Liver (tissue), 9 donors: ENCODE measurements around the gene HPN. TPM values are rescaled to one million over a fixed set of nuclear protein-coding genes. Genes with fewer than 3 reads are reported as not detected.

Experiments
- DNase-seq: peaks from one replicate; pipeline ENCODE4 v3.0.0-alpha.2; 2017; ENCODE audit warnings: low spot score
- H3K27ac ChIP-seq, 2 donors: one replicate each; pipeline ENCODE4 v1.7.0; 2013; ENCODE audit warnings: inconsistent platforms in 2 of 2, low read length in 2 of 2, control low read depth in 1 of 2, low read depth in 1 of 2, mild to moderate bottlenecking in 1 of 2
- H3K27me3 ChIP-seq, 4 donors: one replicate each; pipeline versions ENCODE4 v1.6.1 to v1.7.0; 2013; ENCODE audit warnings: low read length in 3 of 4, inconsistent platforms in 1 of 4, mild to moderate bottlenecking in 1 of 4, moderate library complexity in 1 of 4; ENCODE audit not compliant: control insufficient read depth in 4 of 4, insufficient read depth in 4 of 4
- H3K36me3 ChIP-seq, 4 donors: one replicate each; pipeline versions ENCODE4 v1.6.1 to v1.7.0; 2013; ENCODE audit warnings: low read length in 3 of 4, mild to moderate bottlenecking in 3 of 4, low read depth in 1 of 4, moderate library complexity in 1 of 4; ENCODE audit not compliant: control insufficient read depth in 4 of 4, insufficient read depth in 3 of 4
- H3K4me1 ChIP-seq, 4 donors: one replicate each; pipeline versions ENCODE4 v1.6.1 to v1.7.0; 2013; ENCODE audit warnings: low read length in 3 of 4, mild to moderate bottlenecking in 3 of 4, moderate library complexity in 1 of 4; ENCODE audit not compliant: control insufficient read depth in 4 of 4, insufficient read depth in 4 of 4
- H3K4me3 ChIP-seq, 3 donors: one replicate each; pipeline versions ENCODE4 v1.6.1 to v1.7.0; 2013; ENCODE audit warnings: low read length in 3 of 3, control low read depth in 1 of 3, low read depth in 1 of 3, mild to moderate bottlenecking in 1 of 3
- H3K9ac ChIP-seq, 2 donors: one replicate each; pipeline ENCODE4 v1.7.0; 2013; ENCODE audit warnings: low read length in 2 of 2, mild to moderate bottlenecking in 2 of 2, moderate library complexity in 2 of 2, control low read depth in 1 of 2, low read depth in 1 of 2
- H3K9me3 ChIP-seq, 4 donors: one replicate each; pipeline versions ENCODE4 v1.6.1 to v1.7.0; 2013; ENCODE audit warnings: low read length in 3 of 4; ENCODE audit not compliant: control insufficient read depth in 4 of 4
- CTCF ChIP-seq: fragments of 150-350 bp; IDR thresholded peaks from 2 replicates; pipeline ENCODE4 v1.5.1; 2017; ENCODE audit warnings: improper control_type of control experiment, low read depth, low read length; ENCODE audit not compliant: missing input control
- FOXA2 ChIP-seq: IDR thresholded peaks from 2 replicates; pipeline ENCODE4 v1.6.1; 2016; ENCODE audit warnings: antibody characterized with exemption
- RAD21 ChIP-seq, 2 donors: IDR thresholded peaks; 2 replicates each; pipeline ENCODE4 v1.6.1; 2016; ENCODE audit warnings: antibody characterized with exemption in 2 of 2, mild to moderate bottlenecking in 2 of 2
- RXRA ChIP-seq, 2 donors: IDR thresholded peaks; 2 replicates each; pipeline ENCODE4 v1.6.1; 2017 to 2018; ENCODE audit warnings: antibody characterized with exemption in 2 of 2, mild to moderate bottlenecking in 1 of 2
- YY1 ChIP-seq: IDR thresholded peaks from 2 replicates; pipeline ENCODE4 v1.6.1; 2016; ENCODE audit warnings: antibody characterized with exemption, mild to moderate bottlenecking
- WGBS: extraction: QIAGEN DNeasy Blood & Tissue Kit; methylation state at CpG from one replicate; pipeline ENCODE4 v1.1.7; 2013; 5-methylcytosine and 5-hydroxymethylcytosine counted together
- polyA plus RNA-seq, 2 donors: library from polyadenylated mRNA; stranded (reverse) in 1 of 2; unstranded in 1 of 2; fragments of 200-250 nt in 1 of 2; fragments of >200 nt in 1 of 2; fragmentation: Nextera tagmentation in 1 of 2; extraction: Ambion mirVana in 1 of 2; gene quantifications; one replicate each; pipeline versions ENCODE4 v1.2.1 to v1.2.3, GENCODE V29; 2013 to 2015
- total RNA-seq, 2 donors: library from RNA; depleted of rRNA; stranded (reverse); fragments of >200 nt; gene quantifications; one replicate each; pipeline ENCODE4 v1.2.3, GENCODE V29; 2014
- donor health status: healthy.
- donor health status: healthy.
- donor health status: healthy.
- donor health status: healthy.
- donor health status: healthy.

Gene HPN
- total and polyA plus RNA-seq, 4 donors = 130 to 535 (median 335) TPM

- no peak overlapping the region for H3K27ac ChIP-seq
- H3K36me3 ChIP-seq = no peaks in the 10 kb centered on the region
- WGBS = 15% methylated on average over 23 of the region's 23 CpGs
- peaks cover 2 to 13% (median 6%) of the 10 kb centered on the region in 4 donors for H3K4me1 ChIP-seq
- peak; percentile 82 for DNase-seq
- H3K4me3 ChIP-seq = no peak overlapping the region
- H3K27me3 ChIP-seq = no peaks in the 10 kb centered on the region
- no peak overlapping the region for H3K9ac ChIP-seq
- H3K9me3 ChIP-seq = no peaks in the 10 kb centered on the region
- TF ChIP-seq RAD21 (IDR thresholded peaks at IDR 0.05) = peak; percentile 78 to 85
- TF ChIP-seq CTCF = peak; percentile 85
- TF ChIP-seq RXRA (IDR thresholded peaks at IDR 0.05) = no peak
Observed at GRCh38 chr19:35114353-35115176, 73.0 kb downstream of the HPN start.

- WGBS = 65% methylated on average over 14 of the region's 14 CpGs
- Histone ChIP-seq H3K4me3 (no peak within 1 kb of the TSS), H3K9me3 (no peaks in the 10 kb centered on the region), H3K27ac (no peak within 1 kb of the TSS), H3K9ac (no peak within 1 kb of the TSS), H3K27me3 (no peaks in the 10 kb centered on the region), H3K36me3 (no peaks in the 10 kb centered on the region), H3K4me1 (peaks cover 2 to 13% (median 8%) of the 10 kb centered on the region in 4 donors)
- TF ChIP-seq FOXA2 (no peak), YY1 (no peak)
- no peak for DNase-seq
Observed at GRCh38 chr19:35115177-35115951, 73.8 kb downstream of the HPN start, which contains the start of gene FXYD3. TSS of gene FXYD3 (plus strand) at chr19:35115823. CDS start at chr19:35119377, 3,554 bp downstream.

Other genes with a start within 250 kb of the HPN start
- gene ZNF30, start 114.8 kb upstream of the HPN start, total RNA-seq = 1 to 10 TPM; 1.8 TPM
- 1 to 10 TPM; 1.3 to 1.6 TPM for gene ZNF30, start 114.8 kb upstream of the HPN start, polyA plus RNA-seq
- gene ZNF792, start 77.5 kb upstream of the HPN start, total RNA-seq = 1 to 10 TPM; 4.8 to 4.9 TPM
- 1 to 10 TPM in 1 of 2 donors, under 1 TPM in 1; 0.65 to 1.4 TPM for gene ZNF792, start 77.5 kb upstream of the HPN start, polyA plus RNA-seq
- 10 to 100 TPM; 12.5 to 14.1 TPM for gene GRAMD1A, start 41.4 kb upstream of the HPN start, total RNA-seq
- gene GRAMD1A, start 41.4 kb upstream of the HPN start, polyA plus RNA-seq = 1 to 10 TPM; 8.6 to 9.9 TPM
- gene SCN1B, start 11.3 kb upstream of the HPN start, total RNA-seq = 1 to 10 TPM; 2.0 to 4.9 TPM
- gene SCN1B, start 11.3 kb upstream of the HPN start, polyA plus RNA-seq = 1 to 10 TPM; 1.6 to 5.8 TPM
- not detected for gene FXYD3, start 74.1 kb downstream of the HPN start, total RNA-seq
- under 1 TPM; 0.32 to 0.45 TPM for gene FXYD3, start 74.1 kb downstream of the HPN start, polyA plus RNA-seq
- 1 to 10 TPM; 1.1 to 1.2 TPM for gene LGI4, start 93.3 kb downstream of the HPN start, total RNA-seq
- gene LGI4, start 93.3 kb downstream of the HPN start, polyA plus RNA-seq = 1 to 10 TPM in 1 of 2 donors, under 1 TPM in 1; 0.18 to 1.5 TPM
- gene FXYD1, start 97.1 kb downstream of the HPN start, total RNA-seq = 10 to 100 TPM; 18.7 to 20.3 TPM
- 100 to 1,000 TPM; 123 to 146 TPM for gene FXYD1, start 97.1 kb downstream of the HPN start, polyA plus RNA-seq
- gene FXYD7, start 101.5 kb downstream of the HPN start, total RNA-seq = under 1 TPM in 1 of 2 donors, not detected in 1; 0.08 TPM
- gene FXYD7, start 101.5 kb downstream of the HPN start, polyA plus RNA-seq = under 1 TPM in 1 of 2 donors, not detected in 1; 0.09 TPM
- gene FXYD5, start 113.0 kb downstream of the HPN start, total RNA-seq = 1 to 10 TPM; 2.2 to 2.8 TPM
- gene FXYD5, start 113.0 kb downstream of the HPN start, polyA plus RNA-seq = 10 to 100 TPM; 11.8 to 22.0 TPM
- gene FAM187B, start 187.0 kb downstream of the HPN start, total RNA-seq = under 1 TPM in 1 of 2 donors, not detected in 1; 0.17 TPM
- not detected for gene FAM187B, start 187.0 kb downstream of the HPN start, polyA plus RNA-seq
- 10 to 100 TPM; 33.7 to 48.6 TPM for gene LSR, start 207.3 kb downstream of the HPN start, total RNA-seq
- 100 to 1,000 TPM in 1 of 2 donors, 10 to 100 TPM in 1; 47.3 to 150 TPM for gene LSR, start 207.3 kb downstream of the HPN start, polyA plus RNA-seq
- 10 to 100 TPM; 31.6 to 80.2 TPM for gene USF2, start 227.2 kb downstream of the HPN start, total RNA-seq
- 10 to 100 TPM; 22.8 to 85.9 TPM for gene USF2, start 227.2 kb downstream of the HPN start, polyA plus RNA-seq
- 100 to 1,000 TPM in 1 of 2 donors, 10 to 100 TPM in 1; 18.8 to 204 TPM for gene HAMP, start 240.8 kb downstream of the HPN start, total RNA-seq
- 1,000 to 10,000 TPM in 1 of 2 donors, 100 to 1,000 TPM in 1; 509 to 1,000 TPM for gene HAMP, start 240.8 kb downstream of the HPN start, polyA plus RNA-seq